HG03139 (cell line): ENCODE measurements around the gene ASMTL.
"Not testable (repeated sequence)": the region's sequence is repeated elsewhere in the genome, so short reads cannot be mapped to it uniquely, and the experiment has no call there.

Source experiments
- ATAC-seq: cut with Tn5 transposase; IDR thresholded peaks from one replicate; pipeline ENCODE4 v1.9.1; 2021; ENCODE audit not compliant: unreplicated experiment

The ASMTL gene

DNA sequence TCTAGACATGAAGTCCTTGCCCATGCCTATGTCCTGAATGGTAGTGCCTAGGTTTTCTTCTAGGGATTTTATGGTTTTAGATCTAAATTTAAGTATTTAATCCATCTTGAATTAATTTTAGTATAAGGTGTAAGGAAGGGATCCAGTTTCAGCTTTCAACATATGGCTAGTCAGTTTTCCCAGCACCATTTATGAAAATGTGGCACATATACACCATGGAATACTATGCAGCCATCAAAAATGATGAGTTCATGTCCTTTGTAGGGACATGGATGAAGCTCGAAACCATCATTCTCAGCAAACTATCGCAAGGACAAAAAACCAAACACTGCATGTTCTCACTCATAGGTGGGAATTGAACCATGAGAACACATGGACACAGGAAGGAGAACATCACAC lies 29.8 kb upstream of the ASMTL start:
- ATAC-seq: not testable (repeated sequence)

DNA sequence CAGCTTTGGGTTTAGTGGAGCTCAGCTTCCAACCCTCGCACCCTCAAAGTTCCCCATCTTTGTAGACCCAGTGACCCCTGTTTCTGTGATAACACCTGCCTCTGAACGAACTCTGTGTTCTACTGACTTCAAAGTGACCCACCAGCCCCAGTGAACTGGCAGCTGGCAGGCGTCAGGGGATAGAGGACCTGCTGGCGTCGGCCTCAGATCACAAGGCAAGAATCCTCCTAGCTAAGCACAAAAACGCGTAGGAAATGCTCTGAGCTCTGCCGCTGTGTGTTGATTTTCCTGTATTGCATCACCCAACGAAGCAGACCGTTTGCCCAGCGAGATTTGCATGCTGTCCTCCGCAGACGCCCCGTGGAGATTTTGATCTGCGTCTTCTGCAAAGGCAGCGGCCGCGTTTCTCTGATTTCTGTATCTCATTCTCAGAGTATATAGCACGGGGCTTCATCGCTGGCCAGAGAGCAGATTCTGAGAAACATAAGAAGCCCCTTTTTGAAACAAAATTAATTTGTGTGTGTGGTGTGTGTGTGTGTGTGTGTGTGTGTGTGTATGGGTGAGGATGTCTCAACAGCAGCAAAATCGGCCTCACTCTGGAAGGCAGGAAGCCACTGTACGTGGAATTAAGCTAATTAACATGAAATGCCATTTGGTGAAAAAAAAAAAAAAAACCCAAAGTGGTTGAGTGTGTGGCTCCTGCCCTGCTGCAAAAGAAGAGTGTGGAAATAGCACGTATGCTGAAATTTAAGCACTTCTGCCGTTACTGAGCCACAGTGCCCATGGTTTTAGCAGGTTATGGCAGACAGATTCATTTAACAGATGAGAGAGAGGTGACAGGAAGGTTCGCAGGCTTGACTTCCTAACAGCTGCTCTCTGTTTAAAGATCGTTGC lies 29.2 kb upstream of the ASMTL start:
- ATAC-seq: peak; percentile 37

DNA sequence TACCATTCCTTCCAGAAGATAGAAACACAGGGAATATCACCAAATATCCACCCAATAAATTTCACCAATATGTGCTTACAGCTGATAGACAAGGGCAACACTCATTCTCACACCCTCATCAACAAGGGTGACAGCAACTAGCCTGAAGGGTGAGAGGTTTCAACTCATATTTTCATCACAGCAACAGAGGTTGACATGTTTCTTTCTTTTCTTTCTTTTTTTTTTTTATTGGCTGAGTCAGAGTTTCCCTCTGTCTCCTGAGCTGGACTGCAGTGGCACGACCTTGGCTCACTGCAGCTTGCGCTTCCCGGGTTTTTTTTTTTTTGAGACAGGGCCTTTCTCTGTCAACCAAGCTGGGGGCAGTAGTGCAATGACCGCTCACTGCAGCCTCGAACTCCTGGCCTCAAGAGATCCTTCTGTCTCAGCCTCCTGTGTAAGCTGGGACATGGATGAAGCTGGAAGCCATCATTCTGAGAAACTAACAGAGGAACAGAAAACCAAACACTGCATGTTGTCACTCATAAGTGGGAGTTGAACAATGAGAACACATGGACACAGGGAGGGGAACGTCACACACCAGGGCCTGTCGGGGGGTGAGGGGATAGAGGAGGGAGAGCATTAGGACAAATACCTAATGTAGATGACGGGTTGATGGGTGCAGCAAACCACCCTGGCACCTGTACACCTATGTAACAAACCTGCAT lies 27.5 kb upstream of the ASMTL start:
- no peak for ATAC-seq

DNA sequence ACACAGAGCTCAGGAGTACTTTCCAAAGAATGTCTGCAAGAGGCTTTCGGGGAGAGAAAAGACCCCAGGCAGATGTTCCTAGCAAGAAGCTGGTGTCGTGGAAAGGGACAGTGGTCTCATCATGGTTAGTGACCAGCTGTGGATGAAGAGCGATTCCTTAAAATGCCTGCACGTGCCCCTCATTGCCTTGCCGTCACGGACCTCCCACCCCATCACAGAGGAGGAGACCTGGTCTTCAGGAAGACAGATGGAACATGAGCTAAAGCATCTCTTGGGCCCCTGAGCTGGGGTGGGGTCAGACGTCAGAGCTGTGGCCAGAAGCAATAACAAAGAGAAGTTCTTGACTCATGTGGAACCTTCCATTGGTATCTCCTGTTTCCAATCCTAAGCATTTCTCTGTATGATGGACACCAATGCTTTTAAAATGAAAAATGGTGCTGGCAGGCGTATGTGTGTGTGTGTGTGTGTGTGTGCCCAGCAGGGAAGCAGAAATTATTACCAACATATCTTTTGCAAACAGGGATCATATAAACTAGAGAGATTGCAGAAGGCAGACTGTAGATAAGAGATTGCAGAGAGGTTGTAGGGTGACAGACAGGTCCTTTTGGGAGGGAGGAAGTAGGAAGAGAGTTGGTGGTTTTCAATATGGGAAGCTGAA lies 25.2 kb upstream of the ASMTL start:
- ATAC-seq: no peak

DNA sequence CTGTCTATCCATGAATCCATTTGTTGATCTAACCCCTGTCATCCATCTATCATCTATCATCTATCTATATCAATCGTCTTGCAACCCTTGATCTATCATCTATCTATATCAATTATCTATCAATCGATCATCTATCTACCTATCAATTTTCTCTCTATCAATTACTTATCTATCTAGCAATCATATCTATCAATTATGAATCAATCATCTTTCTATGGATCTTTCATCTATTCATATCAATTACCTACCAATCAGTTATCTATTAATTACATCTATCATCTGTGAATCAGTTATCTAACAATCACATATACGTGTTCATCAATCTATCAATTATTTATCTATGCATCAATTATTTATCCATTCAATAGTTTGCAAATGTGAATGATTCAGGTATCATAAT lies 24.5 kb upstream of the ASMTL start:
- no peak for ATAC-seq

DNA sequence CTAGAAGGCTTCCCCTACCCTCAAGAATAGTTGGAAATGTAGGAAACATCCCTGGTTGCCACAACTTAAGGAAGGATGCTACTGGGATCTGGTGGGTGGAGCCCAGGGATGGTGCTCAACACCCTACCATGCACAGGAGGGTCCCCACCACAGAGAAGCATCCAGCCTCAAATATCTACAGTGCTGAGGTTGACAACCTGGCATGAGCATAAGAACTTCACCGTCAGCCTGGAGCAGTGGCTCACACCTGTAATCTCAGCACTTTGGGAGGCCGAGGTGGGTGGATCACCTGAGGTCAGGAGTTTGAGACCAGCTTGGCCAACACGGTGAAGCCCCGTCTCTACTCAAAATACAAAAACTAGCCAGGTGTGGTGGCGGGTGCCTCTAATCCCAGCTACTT lies 24.0 kb upstream of the ASMTL start:
- ATAC-seq: no peak

DNA sequence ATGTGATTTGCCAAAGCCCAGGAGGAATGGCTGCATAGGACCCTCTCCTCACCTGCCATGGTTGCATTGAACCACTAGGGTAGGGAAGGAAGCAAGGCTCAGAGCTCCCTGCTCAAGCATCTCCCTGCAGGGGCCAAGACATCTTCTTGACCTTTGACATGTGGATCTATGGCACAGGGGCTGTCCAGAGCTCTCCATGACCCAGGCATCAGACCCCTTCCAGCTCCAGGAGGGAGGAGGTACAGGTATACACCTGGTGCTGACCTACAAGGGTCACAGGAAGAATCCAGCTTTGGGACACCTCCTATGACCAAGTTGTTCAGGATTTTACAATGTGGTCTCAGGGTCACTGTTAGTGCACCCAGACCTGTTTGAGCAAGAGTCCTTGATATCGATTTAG lies 23.2 kb upstream of the ASMTL start:
- no peak for ATAC-seq

DNA sequence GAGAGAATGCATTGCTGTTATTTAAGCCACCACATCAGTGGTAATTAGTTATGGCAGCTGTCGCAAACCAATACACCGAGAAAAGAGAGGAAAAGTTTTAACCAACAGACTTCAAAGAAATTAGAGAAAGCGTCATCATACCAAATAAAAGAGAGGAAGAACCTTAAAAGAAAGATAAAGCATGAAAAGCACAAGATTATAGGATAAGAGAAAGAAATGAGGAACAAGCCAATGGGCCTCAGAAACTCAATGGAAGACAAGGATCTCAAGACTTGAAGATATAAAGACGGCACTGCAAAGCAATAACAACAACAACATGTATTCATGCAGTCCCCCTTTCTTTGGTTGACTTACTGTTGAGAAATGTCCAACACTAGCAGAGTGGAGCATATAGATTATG lies 22.8 kb upstream of the ASMTL start:
- no peak for ATAC-seq

DNA sequence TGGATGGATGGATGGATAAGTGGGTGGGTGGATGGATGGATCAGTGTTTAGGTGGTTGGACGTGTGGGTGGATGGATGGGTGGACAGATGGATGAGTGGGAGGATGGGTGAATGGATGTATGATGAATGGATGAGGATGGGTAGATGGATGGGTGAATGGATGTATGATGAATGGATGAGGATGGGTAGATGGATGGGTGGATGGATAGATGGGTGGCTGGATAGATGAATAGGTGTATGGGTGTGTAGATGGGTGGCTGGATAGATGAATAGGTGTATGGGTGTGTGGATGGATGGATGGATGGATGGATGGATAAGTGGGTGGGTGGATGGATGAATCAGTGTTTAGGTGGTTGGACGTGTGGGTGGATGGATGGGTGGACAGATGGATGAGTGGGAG lies 21.9 kb upstream of the ASMTL start:
- not testable (repeated sequence) for ATAC-seq

DNA sequence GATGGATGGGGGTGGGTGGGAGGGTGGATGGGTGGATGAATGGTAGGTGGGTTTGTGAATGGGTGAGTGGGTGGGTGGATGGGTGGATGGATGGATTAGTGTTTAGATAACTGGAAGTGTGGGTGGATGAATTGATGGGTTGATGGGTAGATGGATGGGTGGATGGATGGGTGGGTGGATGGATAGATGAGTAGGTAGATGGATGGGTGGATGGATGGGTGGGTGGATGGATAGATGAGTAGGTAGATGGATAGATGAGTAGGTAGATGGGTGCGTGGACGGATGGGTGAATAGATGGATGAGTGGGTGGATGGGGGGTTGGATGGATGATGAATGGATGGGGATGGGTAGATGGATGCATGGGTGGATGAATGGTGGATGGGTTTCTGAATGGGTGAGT lies 20.3 kb upstream of the ASMTL start:
- ATAC-seq: no peak

DNA sequence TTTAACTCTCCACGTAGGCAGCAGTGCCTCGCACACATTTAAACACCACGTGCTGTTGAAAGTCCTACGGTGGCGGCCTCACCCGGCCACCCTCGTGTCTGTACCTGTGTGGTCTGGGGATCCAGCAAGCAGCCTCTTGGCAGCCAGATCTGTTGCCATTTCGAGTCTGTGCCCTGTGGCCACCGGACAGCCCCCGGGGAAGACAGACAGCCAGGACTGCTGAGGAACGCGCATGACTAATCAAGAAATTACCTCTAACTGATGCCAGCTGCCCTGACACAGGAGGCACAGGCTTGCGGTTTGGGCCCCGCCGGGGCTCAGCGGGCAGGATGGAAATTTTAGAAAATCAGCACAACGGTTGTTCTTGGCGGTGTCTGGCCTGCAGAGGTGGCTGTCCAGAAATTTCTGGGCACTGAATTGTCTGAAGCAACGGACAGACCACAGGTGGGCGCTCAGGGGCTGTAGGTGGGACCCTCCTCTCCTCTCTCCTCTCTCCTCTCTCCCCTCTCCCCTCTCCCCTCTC lies 15.6 kb upstream of the ASMTL start:
- no peak for ATAC-seq

DNA sequence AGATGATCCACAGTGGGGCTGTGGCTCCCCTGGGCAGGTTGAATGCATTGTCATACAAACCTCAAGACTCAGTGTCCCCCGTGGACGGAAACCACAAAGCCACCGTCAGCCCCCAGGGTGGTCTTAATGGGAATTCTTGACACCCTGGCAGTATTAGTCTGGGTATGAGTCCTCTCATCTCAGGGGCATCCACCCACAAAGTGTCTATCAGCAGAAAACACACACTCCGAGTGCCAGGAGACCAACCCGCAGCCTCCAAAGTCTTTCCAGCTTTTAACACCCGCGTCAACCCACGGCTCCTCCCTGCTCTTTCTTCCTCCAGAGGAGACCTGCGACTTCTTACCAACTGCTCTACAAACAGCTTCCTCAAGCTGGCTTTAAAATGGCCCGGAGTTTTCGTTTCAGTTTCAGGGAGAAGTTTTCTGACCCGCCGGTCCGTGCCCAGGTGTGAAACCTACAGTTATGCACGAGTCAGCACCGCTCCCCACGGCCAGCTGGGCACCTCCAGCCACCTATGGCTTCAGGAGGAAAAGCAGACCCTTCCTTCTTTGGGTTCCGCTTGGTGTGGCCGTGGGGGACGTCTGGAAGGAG lies 14.4 kb upstream of the ASMTL start:
- no peak for ATAC-seq

DNA sequence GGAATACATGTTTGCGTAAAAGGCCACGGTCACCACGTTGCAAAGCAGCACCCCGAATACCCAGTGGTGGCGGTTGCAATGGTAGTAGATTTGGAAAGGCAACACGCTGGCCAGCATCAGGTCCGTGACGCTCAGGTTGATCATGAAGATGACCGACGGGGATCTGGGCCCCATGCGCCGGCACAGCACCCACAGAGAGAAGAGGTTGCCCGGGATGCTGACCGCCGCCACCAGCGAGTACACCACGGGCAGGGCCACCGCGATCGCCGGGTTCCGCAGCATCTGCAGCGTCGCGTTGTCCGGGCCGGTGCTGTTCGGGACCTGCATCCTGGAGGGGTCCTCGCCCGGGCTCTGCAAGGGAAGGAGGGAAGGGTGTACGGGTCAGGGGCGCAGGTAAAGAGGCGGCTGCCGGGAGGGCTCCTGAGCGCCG lies 13.5 kb upstream of the ASMTL start:
- no peak for ATAC-seq

DNA sequence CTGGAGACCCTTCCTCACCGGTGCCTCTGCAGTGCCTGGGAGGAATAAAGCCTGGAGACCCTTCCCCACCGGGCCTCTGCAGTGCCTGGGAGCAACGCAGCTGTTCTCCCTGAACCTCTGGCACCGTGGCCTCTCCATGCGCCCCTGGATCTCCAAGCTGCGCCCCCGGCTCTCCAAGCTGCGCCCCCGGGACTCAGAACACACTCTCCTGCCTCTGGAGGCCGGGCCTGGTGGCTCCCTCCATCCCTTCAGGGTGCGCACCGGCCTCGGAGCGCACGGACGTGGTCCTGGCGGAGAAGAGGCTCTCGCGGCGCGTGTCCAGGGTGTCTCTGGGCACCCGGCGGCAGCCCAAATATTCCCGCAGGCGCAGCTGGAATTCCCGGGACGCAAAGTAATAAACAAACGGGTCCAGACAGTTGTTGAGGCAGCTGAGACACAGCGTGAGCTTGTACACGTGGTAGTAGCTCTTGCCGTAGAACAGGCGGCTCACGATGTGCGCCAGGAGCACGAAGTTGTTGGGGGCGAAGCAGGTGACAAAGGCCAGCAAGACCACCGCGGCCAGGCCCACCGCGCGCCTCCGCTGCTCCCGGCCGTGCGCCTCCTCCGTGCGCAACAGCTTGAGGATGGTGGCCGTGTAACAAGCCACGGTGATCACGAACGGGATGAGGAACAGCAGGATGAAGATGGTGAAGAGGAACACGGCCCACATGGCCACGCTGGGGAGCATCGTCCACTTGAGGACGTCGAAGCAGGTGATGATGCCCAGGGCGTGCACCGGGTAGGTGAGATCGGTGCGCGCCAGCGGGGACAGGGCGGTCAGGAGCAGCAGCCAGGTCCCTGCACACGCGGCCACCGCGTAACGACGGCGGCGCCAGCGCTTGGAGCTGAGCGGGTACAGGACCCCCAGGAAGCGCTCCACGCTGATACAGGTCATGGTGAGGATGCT lies 12.8 kb upstream of the ASMTL start:
- ATAC-seq: no peak

DNA sequence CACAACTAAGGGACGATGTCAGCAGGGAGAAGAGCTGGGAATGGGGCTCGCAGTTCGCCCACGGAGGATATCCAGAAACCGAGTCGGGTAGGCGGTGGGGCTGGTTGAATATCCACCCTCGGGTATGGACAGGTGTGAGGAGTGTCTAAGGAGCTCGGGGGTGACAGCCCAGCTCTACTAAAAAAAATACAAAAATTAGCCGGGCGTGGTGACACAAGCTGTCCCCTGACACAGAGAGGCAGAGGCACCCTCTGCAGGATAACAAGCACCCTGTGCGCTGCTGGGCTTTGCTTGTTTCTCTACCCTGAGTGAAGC lies 12.2 kb upstream of the ASMTL start:
- ATAC-seq: no peak

DNA sequence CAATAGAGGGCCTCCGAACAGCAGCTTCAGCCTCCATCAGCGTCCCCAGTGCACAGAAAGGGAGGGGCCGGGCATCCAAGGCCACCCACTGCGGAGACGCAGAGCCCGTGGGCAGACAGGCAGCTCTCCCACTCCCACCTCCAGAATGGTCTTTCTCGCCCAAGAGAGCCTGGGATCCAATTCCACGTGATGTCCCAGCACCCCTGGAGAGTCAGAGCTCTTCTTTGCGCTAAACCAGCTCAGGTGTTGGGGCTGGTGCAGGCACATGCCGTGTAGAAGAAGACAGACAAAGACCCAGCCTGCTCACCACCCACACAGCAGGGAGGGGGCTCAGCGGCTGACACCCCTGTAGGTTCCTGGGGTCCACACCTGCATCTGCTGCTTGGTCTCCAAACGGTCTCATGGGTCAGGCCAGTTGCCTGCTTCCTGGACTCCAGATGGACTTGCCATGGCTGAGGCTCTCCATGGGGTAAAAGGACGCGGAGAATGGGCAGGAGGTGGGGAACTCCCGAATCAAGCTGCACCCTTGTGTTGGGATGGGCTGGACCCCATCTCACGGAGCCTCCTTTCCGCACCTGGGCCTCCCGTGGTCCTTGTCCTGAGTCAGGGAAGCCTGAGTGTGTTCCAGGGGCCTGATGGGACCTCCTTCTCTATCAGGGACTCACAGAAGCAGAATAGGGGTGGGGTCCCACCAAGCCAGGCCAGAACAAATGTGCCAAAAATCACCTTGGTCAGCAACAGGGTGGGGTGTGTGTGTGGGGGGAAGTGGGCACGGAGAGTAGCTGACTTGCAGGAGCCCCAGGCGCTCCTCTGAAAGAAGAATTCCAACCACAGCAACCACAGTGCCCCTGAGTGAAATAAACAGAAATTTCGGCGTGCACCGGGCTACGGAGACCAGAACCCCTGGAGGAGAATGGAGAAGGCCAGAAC lies 11.6 kb upstream of the ASMTL start:
- ATAC-seq: no peak

DNA sequence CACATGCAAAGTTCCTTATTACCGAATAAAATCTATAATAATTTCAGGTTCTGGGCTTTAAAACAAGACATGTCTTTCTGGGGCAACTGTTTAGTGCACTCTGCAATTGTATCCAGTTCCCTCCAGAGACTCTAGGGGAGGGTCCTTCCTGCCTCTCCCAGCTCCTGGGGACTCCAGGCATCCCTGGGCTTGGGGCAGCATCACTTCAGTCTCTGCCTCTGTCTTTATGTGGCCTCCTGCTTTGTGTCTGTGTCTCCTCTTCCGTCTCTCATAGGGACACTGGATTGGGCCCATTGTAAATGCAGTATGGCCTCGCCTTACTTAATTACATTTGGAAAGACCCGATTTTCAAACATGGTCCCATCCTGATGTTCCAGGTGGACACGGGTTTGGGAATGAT lies 10.9 kb upstream of the ASMTL start:
- no peak for ATAC-seq

DNA sequence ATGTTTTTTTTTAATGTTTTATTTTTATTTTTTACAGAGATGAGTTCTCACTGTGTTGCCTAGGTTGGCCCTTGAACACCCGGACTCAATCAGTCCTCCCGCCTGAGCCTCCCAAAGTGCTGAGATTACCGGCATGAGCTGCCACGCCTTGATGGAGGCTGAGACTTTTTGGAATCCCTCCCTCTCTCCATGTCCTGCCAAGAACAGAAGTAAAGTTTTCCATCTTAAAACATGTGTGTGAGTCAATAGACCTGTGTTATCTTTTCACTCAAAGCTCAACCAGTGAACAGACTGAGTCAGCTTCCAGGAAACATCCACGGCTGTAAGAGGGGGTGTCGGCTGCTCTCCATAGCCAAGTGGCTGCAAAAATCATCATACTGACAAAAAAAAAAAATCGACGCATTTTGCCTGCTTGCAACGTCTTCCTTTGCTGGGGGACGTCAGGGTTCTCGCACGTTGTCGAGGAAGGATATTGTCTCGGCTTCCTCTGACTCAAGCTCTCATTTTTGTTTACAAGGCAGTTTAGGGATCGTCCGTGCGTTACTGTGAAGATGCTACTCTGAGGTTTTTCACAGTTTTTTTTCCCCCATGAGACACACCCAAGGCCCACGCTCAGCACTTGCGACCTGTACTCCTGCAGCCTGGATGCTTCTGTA lies 10.0 kb upstream of the ASMTL start:
- ATAC-seq: no peak

DNA sequence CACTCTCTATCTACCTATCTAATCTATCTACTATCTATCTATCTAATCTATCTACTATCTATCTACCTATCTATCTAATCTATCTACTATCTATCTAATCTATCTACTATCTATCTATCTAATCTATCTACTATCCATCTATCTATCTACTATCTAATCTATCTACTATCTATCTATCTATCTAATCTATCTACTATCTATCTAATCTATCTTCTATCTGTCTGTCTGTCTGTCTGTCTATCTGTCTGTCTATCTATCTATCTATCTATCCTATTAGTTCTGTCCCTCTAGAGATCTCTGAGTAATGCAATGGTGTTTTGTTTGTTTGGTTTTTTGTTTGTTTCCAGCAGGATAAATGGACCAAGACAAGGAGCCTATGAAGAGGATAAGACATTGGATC lies 9.4 kb upstream of the ASMTL start:
- no peak for ATAC-seq
